Loucy (cell line): Measurements from ENCODE around the gene LRRC63.

ENCODE experiments used
- H2AFZ ChIP-seq: fragments of 200-600 bp; sonication (generic); 2 replicates; pipeline ENCODE4 v1.6.0; 2016; ENCODE audit warnings: antibody characterized with exemption, mild to moderate bottlenecking, low read length, moderate library complexity
- H3F3A ChIP-seq: fragments of 200-600 bp; 2 replicates; pipeline ENCODE4 v1.6.0; 2016; ENCODE audit warnings: antibody characterized with exemption, low read depth, mild to moderate bottlenecking
- H3K27me3 ChIP-seq: fragments of 200-600 bp; sonication (generic); 2 replicates; pipeline ENCODE4 v1.6.1; 2014; ENCODE audit warnings: low read length, mild to moderate bottlenecking; ENCODE audit not compliant: insufficient read depth, poor library complexity, severe bottlenecking
- H3K36me3 ChIP-seq: fragments of 200-600 bp; sonication (generic); 2 replicates; pipeline ENCODE4 v1.6.1; 2016; ENCODE audit warnings: low read length; ENCODE audit not compliant: insufficient read depth
- H3K4me1 ChIP-seq: fragments of 200-600 bp; sonication (generic); 2 replicates; pipeline ENCODE4 v1.5.1; 2014; ENCODE audit warnings: low read length, mild to moderate bottlenecking; ENCODE audit not compliant: insufficient read depth, poor library complexity, severe bottlenecking
- H3K4me2 ChIP-seq: fragments of 200-600 bp; sonication (generic); 2 replicates; pipeline ENCODE4 v1.6.0; 2014; ENCODE audit warnings: antibody characterized with exemption, low read length, low read depth, mild to moderate bottlenecking; ENCODE audit not compliant: poor library complexity, severe bottlenecking
- H3K4me3 ChIP-seq: fragments of 200-600 bp; sonication (generic); 2 replicates; pipeline ENCODE4 v1.5.1; 2014; ENCODE audit warnings: low read length, mild to moderate bottlenecking, mixed read lengths; ENCODE audit not compliant: poor library complexity, severe bottlenecking
- H3K79me2 ChIP-seq: fragments of 200-600 bp; sonication (generic); 2 replicates; pipeline ENCODE4 v1.6.1; 2014; ENCODE audit warnings: low read length; ENCODE audit not compliant: insufficient read depth
- H3K9ac ChIP-seq: fragments of 200-600 bp; sonication (generic); 2 replicates; pipeline ENCODE4 v1.6.0; 2014; ENCODE audit warnings: mild to moderate bottlenecking, low read depth, low read length, moderate library complexity; ENCODE audit not compliant: poor library complexity, severe bottlenecking
- H3K9me2 ChIP-seq: fragments of 200-600 bp; sonication (generic); replicated peaks from 2 replicates; pipeline ENCODE4 v1.6.1; 2016; ENCODE audit warnings: low read depth, low read length, mixed read lengths
- H3K9me3 ChIP-seq: fragments of 200-600 bp; sonication (generic); 2 replicates; pipeline ENCODE4 v1.6.1; 2014; ENCODE audit warnings: mild to moderate bottlenecking, antibody characterized with exemption, low read length, low read depth; ENCODE audit not compliant: insufficient read depth
- H4K20me1 ChIP-seq: fragments of 200-600 bp; sonication (generic); 2 replicates; pipeline ENCODE4 v1.6.0; 2014; ENCODE audit warnings: antibody characterized with exemption, low read length, mild to moderate bottlenecking; ENCODE audit not compliant: insufficient read depth, poor library complexity, severe bottlenecking
- EZH2phosphoT487 ChIP-seq: fragments of 200-600 bp; IDR thresholded peaks from 2 replicates; pipeline ENCODE4 v1.6.1; 2018; ENCODE audit warnings: antibody characterized with exemption, mild to moderate bottlenecking, moderate library complexity, borderline replicate concordance
- TF ChIP-seq, protein P1 (sequence below): fragments of 200-600 bp; sonication (generic); conservative IDR thresholded peaks from 2 replicates; pipeline ENCODE4 v1.5.1; 2014; ENCODE audit warnings: mild to moderate bottlenecking, antibody characterized with exemption, low read length

Gene LRRC63

DNA sequence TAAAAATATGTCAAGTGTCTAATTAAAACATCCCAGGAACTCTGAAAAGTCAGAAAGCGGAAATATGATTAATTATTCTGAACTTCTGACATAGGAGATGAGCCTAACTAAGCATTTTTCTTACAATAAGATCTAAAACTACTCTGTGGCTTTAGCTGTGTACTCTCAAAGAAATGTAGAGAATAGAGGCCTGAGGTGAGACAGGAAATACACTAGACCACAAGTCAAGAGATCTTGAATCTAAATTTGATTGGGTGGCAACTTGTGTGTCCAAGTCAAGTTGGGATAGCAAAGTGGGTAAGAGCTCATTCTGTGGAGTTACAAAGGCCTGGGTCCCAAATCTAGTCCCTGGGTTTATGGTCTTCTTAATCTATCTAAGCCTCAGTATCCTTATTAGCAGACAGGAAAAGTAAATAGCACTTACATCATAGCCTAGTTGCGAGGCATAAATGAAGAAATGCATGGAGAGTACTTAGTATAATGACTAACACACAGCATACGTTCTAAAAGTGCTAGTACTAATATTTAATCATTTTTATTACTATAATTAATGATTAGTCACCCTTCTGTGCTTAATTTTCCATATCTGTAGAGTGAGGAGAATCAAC is 9.4 kb upstream of the LRRC63 start:
- Histone ChIP-seq H3K9me2 (no peaks in the 10 kb centered on the region), H3K4me1 (peaks cover 75% of the 10 kb centered on the region), H3K79me2 (no peaks in the 10 kb centered on the region), H4K20me1 (no peaks in the 10 kb centered on the region), H2AFZ (no peak overlapping the region), H3K36me3 (no peaks in the 10 kb centered on the region), H3K9ac (peak overlapping the region; percentile 11), H3K4me3 (peak overlapping the region; percentile 23), H3K4me2 (peak overlapping the region; percentile 74), H3K27me3 (no peaks in the 10 kb centered on the region), H3F3A (peaks cover 10% of the 10 kb centered on the region), H3K9me3 (no peaks in the 10 kb centered on the region)
- TF ChIP-seq EZH2phosphoT487 = no peak
- TF ChIP-seq, protein P1, sequence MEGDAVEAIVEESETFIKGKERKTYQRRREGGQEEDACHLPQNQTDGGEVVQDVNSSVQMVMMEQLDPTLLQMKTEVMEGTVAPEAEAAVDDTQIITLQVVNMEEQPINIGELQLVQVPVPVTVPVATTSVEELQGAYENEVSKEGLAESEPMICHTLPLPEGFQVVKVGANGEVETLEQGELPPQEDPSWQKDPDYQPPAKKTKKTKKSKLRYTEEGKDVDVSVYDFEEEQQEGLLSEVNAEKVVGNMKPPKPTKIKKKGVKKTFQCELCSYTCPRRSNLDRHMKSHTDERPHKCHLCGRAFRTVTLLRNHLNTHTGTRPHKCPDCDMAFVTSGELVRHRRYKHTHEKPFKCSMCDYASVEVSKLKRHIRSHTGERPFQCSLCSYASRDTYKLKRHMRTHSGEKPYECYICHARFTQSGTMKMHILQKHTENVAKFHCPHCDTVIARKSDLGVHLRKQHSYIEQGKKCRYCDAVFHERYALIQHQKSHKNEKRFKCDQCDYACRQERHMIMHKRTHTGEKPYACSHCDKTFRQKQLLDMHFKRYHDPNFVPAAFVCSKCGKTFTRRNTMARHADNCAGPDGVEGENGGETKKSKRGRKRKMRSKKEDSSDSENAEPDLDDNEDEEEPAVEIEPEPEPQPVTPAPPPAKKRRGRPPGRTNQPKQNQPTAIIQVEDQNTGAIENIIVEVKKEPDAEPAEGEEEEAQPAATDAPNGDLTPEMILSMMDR = no peak

DNA sequence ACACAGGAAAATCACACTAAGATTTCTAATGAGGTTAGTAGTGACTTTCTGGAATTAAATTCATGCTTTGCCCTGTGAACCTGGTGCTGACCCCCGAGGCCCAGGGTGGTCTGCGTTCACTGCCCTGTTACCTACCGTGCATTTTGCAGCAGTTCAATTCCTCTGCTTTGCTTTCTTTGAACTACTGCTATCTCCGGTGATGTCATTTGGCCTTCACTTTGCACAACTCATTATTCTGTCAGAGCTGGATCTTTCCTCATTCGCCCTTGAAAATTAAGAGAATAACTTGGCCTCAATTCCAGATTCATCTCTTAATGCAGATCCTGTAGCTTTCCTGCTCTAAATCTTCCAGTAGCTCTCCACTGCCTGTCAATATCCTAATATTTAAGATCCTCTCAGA is 8.8 kb upstream of the LRRC63 start:
- Histone ChIP-seq H3K9me3 (no peaks in the 10 kb centered on the region), H3K4me2 (no peak overlapping the region), H2AFZ (no peak overlapping the region), H3K27me3 (no peaks in the 10 kb centered on the region), H3K36me3 (no peaks in the 10 kb centered on the region), H3K4me3 (no peak overlapping the region), H3K9me2 (no peaks in the 10 kb centered on the region), H4K20me1 (no peaks in the 10 kb centered on the region), H3F3A (peaks cover 10% of the 10 kb centered on the region), H3K79me2 (no peaks in the 10 kb centered on the region), H3K9ac (no peak overlapping the region), H3K4me1 (peaks cover 75% of the 10 kb centered on the region)
- no peak for TF ChIP-seq EZH2phosphoT487
- TF ChIP-seq, protein P1 = no peak

GRCh38 chr13:46206143-46206542 is 5.6 kb upstream of the LRRC63 start:
- Histone ChIP-seq H3K4me2 (peak overlapping the region; percentile 56), H3K27me3 (no peaks in the 10 kb centered on the region), H4K20me1 (no peaks in the 10 kb centered on the region), H3F3A (peaks cover 10% of the 10 kb centered on the region), H2AFZ (no peak overlapping the region), H3K36me3 (no peaks in the 10 kb centered on the region), H3K4me1 (peaks cover 69% of the 10 kb centered on the region), H3K9me2 (no peaks in the 10 kb centered on the region), H3K9ac (no peak overlapping the region), H3K79me2 (peaks cover 8% of the 10 kb centered on the region; the same call in 1 of the 2 replicates), H3K4me3 (peak overlapping the region; percentile 36), H3K9me3 (no peaks in the 10 kb centered on the region)
- TF ChIP-seq, protein P1 = no peak
- TF ChIP-seq EZH2phosphoT487 = no peak
